EH (cell line): ENCODE results near the gene DHX35.
A peak's percentile ranks its signal among the peaks of the same experiment; 100 is the strongest.

ENCODE experiments used
- DNase-seq: peaks from one replicate; pipeline ENCODE4 v3.0.0-alpha.2; 2015; ENCODE audit warnings: low read depth

Gene DHX35

GRCh38 chr20:39066471-39067242, 104.5 kb downstream of the DHX35 start:
- no peak for DNase-seq

GRCh38 chr20:39067526-39068216, 105.5 kb downstream of the DHX35 start:
- DNase-seq = peak; percentile 53

GRCh38 chr20:39069976-39070375, 107.8 kb downstream of the DHX35 start:
- peak; percentile 75 for DNase-seq

- peak; percentile 86 for DNase-seq
Observed at GRCh38 chr20:39070484-39071231, 108.5 kb downstream of the DHX35 start.

GRCh38 chr20:39072132-39072531, 110.0 kb downstream of the DHX35 start:
- DNase-seq = no peak

- DNase-seq = no peak
Observed at GRCh38 chr20:39072653-39073052, 110.5 kb downstream of the DHX35 start.

- DNase-seq = no peak
Observed at GRCh38 chr20:39075731-39076130, 113.6 kb downstream of the DHX35 start.

GRCh38 chr20:39076958-39077357, 114.8 kb downstream of the DHX35 start:
- no peak for DNase-seq

- no peak for DNase-seq
Observed at GRCh38 chr20:39080326-39080725, 118.2 kb downstream of the DHX35 start.

- DNase-seq = peak; percentile 78
Observed at GRCh38 chr20:39081255-39081654, 119.1 kb downstream of the DHX35 start.

- no peak for DNase-seq
Observed at GRCh38 chr20:39082622-39083398, 120.7 kb downstream of the DHX35 start.

GRCh38 chr20:39083761-39084160, 121.6 kb downstream of the DHX35 start:
- DNase-seq = no peak

- no peak for DNase-seq
Observed at GRCh38 chr20:39089029-39089428, 126.9 kb downstream of the DHX35 start.
